Neural cell (in vitro differentiated cells): ENCODE data around the gene RRP1. TPM values are rescaled to one million over a fixed set of nuclear protein-coding genes. Genes with fewer than 3 reads are reported as not detected.

ENCODE experiments used
- H2AFZ ChIP-seq: fragments of 200-600, 300-800 bp; sonication (generic), shearing (Covaris generic); 2 replicates; pipeline ENCODE4 v1.6.0; 2014; ENCODE audit warnings: low read depth, mild to moderate bottlenecking, antibody characterized with exemption, low read length, moderate library complexity
- H3F3A ChIP-seq: fragments of 200-600 bp; shearing (Covaris generic); 2 replicates; pipeline ENCODE4 v1.6.1; 2016; ENCODE audit warnings: mild to moderate bottlenecking, moderate library complexity, mixed read lengths, antibody characterized with exemption, low read length; ENCODE audit not compliant: insufficient read depth, poor library complexity, severe bottlenecking
- H3K27ac ChIP-seq: fragments of 200-600, 300-800 bp; sonication (generic), shearing (Covaris generic); 2 replicates; pipeline ENCODE4 v1.5.1; 2014; ENCODE audit warnings: mild to moderate bottlenecking, low read length, moderate library complexity
- H3K27me3 ChIP-seq: fragments of 300-800, 200-600 bp; sonication (generic), shearing (Covaris generic); 2 replicates; pipeline ENCODE4 v1.6.0; 2014; ENCODE audit warnings: mild to moderate bottlenecking, low read depth, low read length, moderate library complexity; ENCODE audit not compliant: insufficient read depth
- H3K36me3 ChIP-seq: fragments of 300-800, 200-600 bp; sonication (generic), shearing (Covaris generic); 2 replicates; pipeline ENCODE4 v1.5.1; 2014; ENCODE audit warnings: mild to moderate bottlenecking, antibody characterized with exemption, low read length, moderate library complexity; ENCODE audit not compliant: insufficient read depth
- H3K4me2 ChIP-seq: fragments of 300-800, 200-600 bp; sonication (generic), shearing (Covaris generic); 2 replicates; pipeline ENCODE4 v1.6.0; 2014; ENCODE audit warnings: mild to moderate bottlenecking, low read length
- H3K4me3 ChIP-seq: fragments of 300-800, 200-600 bp; sonication (generic), shearing (Covaris generic); 2 replicates; pipeline ENCODE4 v1.5.1; 2014; ENCODE audit warnings: mild to moderate bottlenecking, low read length, moderate library complexity
- H3K79me2 ChIP-seq: fragments of 200-600 bp; shearing (Covaris generic); replicated peaks from 2 replicates; pipeline ENCODE4 v1.6.0; 2014; ENCODE audit warnings: mild to moderate bottlenecking, low read length, moderate library complexity; ENCODE audit not compliant: insufficient read depth
- H3K9ac ChIP-seq: fragments of 300-800, 200-600 bp; sonication (generic), shearing (Covaris generic); 2 replicates; pipeline ENCODE4 v1.6.1; 2016; ENCODE audit warnings: mild to moderate bottlenecking, low read length, mixed read lengths
- H3K9me2 ChIP-seq: fragments of 200-600 bp; shearing (Covaris generic); 2 replicates; pipeline ENCODE4 v1.6.1; 2016; ENCODE audit warnings: mild to moderate bottlenecking, low read length, mixed read lengths; ENCODE audit not compliant: insufficient read depth
- H3K9me3 ChIP-seq: fragments of 200-600, 300-800 bp; sonication (generic), shearing (Covaris generic); 2 replicates; pipeline ENCODE4 v1.6.1; 2016; ENCODE audit warnings: mild to moderate bottlenecking, mixed run types, low read length, moderate library complexity, mixed read lengths
- H4K20me1 ChIP-seq: fragments of 200-600 bp; shearing (Covaris generic); 2 replicates; pipeline ENCODE4 v1.6.1; 2016; ENCODE audit warnings: mild to moderate bottlenecking, mixed run types; ENCODE audit not compliant: insufficient read depth
- CTCF ChIP-seq: fragments of 450-650 bp; IDR thresholded peaks from 2 replicates; pipeline ENCODE4 v1.5.1; 2014; ENCODE audit warnings: antibody characterized with exemption, mild to moderate bottlenecking, moderate library complexity; ENCODE audit not compliant: poor library complexity, severe bottlenecking
- EP300 ChIP-seq: fragments of 450-650 bp; conservative IDR thresholded peaks from 2 replicates; pipeline ENCODE4 v1.6.1; 2014; ENCODE audit warnings: antibody characterized with exemption, mild to moderate bottlenecking, moderate library complexity; ENCODE audit not compliant: poor library complexity, severe bottlenecking
- EZH2 ChIP-seq: fragments of 200-600, 300-800 bp; shearing (Covaris generic), sonication (generic); IDR thresholded peaks from 2 replicates; pipeline ENCODE4 v1.6.1; 2014; ENCODE audit warnings: antibody characterized with exemption, low read length, borderline replicate concordance, mild to moderate bottlenecking; ENCODE audit not compliant: insufficient read depth, poor library complexity, severe bottlenecking
- MXI1 ChIP-seq: fragments of 450-650 bp; conservative IDR thresholded peaks from 2 replicates; pipeline ENCODE4 v1.6.1; 2014; ENCODE audit warnings: antibody characterized with exemption, mild to moderate bottlenecking; ENCODE audit not compliant: poor library complexity, severe bottlenecking
- POLR2AphosphoS5 ChIP-seq: IDR thresholded peaks from 2 replicates; pipeline ENCODE4 v1.6.1; 2012
- RAD21 ChIP-seq: fragments of 450-650 bp; conservative IDR thresholded peaks from 2 replicates; pipeline ENCODE4 v1.6.1; 2014; ENCODE audit warnings: antibody characterized with exemption, mild to moderate bottlenecking, moderate library complexity
- REST ChIP-seq: IDR thresholded peaks from 2 replicates; pipeline ENCODE4 v1.6.1; 2012; ENCODE audit warnings: borderline replicate concordance
- SMC3 ChIP-seq: fragments of 450-650 bp; conservative IDR thresholded peaks from 2 replicates; pipeline ENCODE4 v1.6.1; 2014; ENCODE audit warnings: antibody characterized with exemption, mild to moderate bottlenecking, moderate library complexity; ENCODE audit not compliant: poor library complexity
- TAF1 ChIP-seq: IDR thresholded peaks from 2 replicates; pipeline ENCODE4 v1.6.1; 2012; ENCODE audit warnings: low read depth
- polyA plus RNA-seq: library from polyadenylated mRNA; depleted of rRNA; stranded (reverse); fragments of >200 nt; gene quantifications from 2 replicates; pipeline ENCODE4 v1.2.3, GENCODE V29; 2014

Gene RRP1
- polyA plus RNA-seq, 1 donor from 2014 or later = 35.8 TPM

- no peaks in the 10 kb centered on the region for H3K27me3 ChIP-seq
- H3K4me2 ChIP-seq = no peak overlapping the region
- no peaks in the 10 kb centered on the region for H3K9me3 ChIP-seq
- H3K27ac ChIP-seq = no peak overlapping the region
- H2AFZ ChIP-seq = no peak overlapping the region
- no peaks in the 10 kb centered on the region for H4K20me1 ChIP-seq
- H3K36me3 ChIP-seq = no peaks in the 10 kb centered on the region
- H3F3A ChIP-seq = no peaks in the 10 kb centered on the region
- no peak overlapping the region for H3K9ac ChIP-seq
- no peak for TF ChIP-seq EZH2
- no peak for TF ChIP-seq TAF1
- no peak for TF ChIP-seq MXI1
- TF ChIP-seq POLR2AphosphoS5 = no peak
- no peak for TF ChIP-seq SMC3
- TF ChIP-seq RAD21 = no peak
- TF ChIP-seq EP300 = no peak
- TF ChIP-seq CTCF = no peak
- TF ChIP-seq REST = no peak
- no peak overlapping the region for H3K4me3 ChIP-seq
- H3K9me2 ChIP-seq = no peaks in the 10 kb centered on the region
- H3K79me2 ChIP-seq = peaks cover 5% of the 10 kb centered on the region
These were observed 9.7 kb upstream of the RRP1 start for GRCh38 chr21:43779660-43780059.

- Histone ChIP-seq H3F3A (no peaks in the 10 kb centered on the region), H3K27me3 (no peaks in the 10 kb centered on the region), H3K36me3 (no peaks in the 10 kb centered on the region), H2AFZ (no peak overlapping the region), H3K27ac (no peak overlapping the region), H3K4me2 (no peak overlapping the region), H3K9me2 (no peaks in the 10 kb centered on the region), H3K79me2 (no peaks in the 10 kb centered on the region), H3K9ac (no peak overlapping the region), H3K4me3 (no peak overlapping the region), H3K9me3 (no peaks in the 10 kb centered on the region), H4K20me1 (no peaks in the 10 kb centered on the region)
- TF ChIP-seq MXI1 = no peak
- TF ChIP-seq CTCF = no peak
- no peak for TF ChIP-seq RAD21
- TF ChIP-seq POLR2AphosphoS5 = no peak
- no peak for TF ChIP-seq SMC3
- no peak for TF ChIP-seq TAF1
- no peak for TF ChIP-seq EP300
- no peak for TF ChIP-seq REST
These were observed 7.5 kb upstream of the RRP1 start for GRCh38 chr21:43781846-43782245.
